PC-9 (cell line): Measurements from ENCODE around the gene CHMP4B. TPM values are rescaled to one million over a fixed set of nuclear protein-coding genes. Genes with fewer than 3 reads are reported as not detected.

Experiments used
- BruUV-seq: library from RNA; stranded (reverse); fragments of 400-500 nt; replicated peaks from 2 replicates; lab custom pipeline; 2021; lab: Mats Ljungman, UMichigan
- CTCF ChIA-PET: fragments of 300-600 bp; sonication (Branson Sonifier 250); formaldehyde crosslinking; loops from one replicate; lab custom pipeline; 2022; ENCODE audit warnings: antibody characterized with exemption; lab: Charles Lee
- POLR2A ChIA-PET: fragments of 300-600 bp; sonication (Branson Sonifier 250); formaldehyde crosslinking; loops from one replicate; lab custom pipeline; 2022; ENCODE audit warnings: antibody characterized with exemption; ENCODE audit not compliant: unreplicated experiment; lab: Charles Lee
- DNase-seq, 2 experiments: peaks; one replicate each; pipeline versions ENCODE4 v3.0.0 to v3.0.0-alpha.2; 2015 to 2022; ENCODE audit warnings: mixed read lengths in 1 of 2
- H2AFZ ChIP-seq: fragments of 200-600 bp; sonication (generic); 2 replicates; pipeline ENCODE4 v1.8.1; 2017; ENCODE audit warnings: antibody characterized with exemption
- H3F3A ChIP-seq: fragments of 200-600 bp; sonication (generic); 2 replicates; pipeline ENCODE4 v1.8.1; 2017; ENCODE audit warnings: antibody characterized with exemption, mild to moderate bottlenecking, low read depth; ENCODE audit not compliant: insufficient read depth
- H3K27ac ChIP-seq: fragments of 200-600 bp; sonication (generic); 2 replicates; pipeline ENCODE4 v1.6.1; 2016; ENCODE audit warnings: mixed run types
- H3K27me3 ChIP-seq: fragments of 200-600 bp; sonication (generic); 2 replicates; pipeline ENCODE4 v1.6.1; 2016; ENCODE audit warnings: low read depth, mixed run types; ENCODE audit not compliant: insufficient read depth
- H3K36me3 ChIP-seq: fragments of 200-600 bp; sonication (generic); 2 replicates; pipeline ENCODE4 v1.6.1; 2016; ENCODE audit warnings: low read depth, mixed run types
- H3K4me1 ChIP-seq: fragments of 200-600 bp; sonication (generic); replicated peaks from 2 replicates; pipeline ENCODE4 v1.6.1; 2016; ENCODE audit warnings: mixed run types; ENCODE audit not compliant: insufficient read depth
- H3K4me2 ChIP-seq: fragments of 200-600 bp; sonication (generic); 2 replicates; pipeline ENCODE4 v1.6.1; 2017; ENCODE audit warnings: mixed run types
- H3K4me3 ChIP-seq: fragments of 200-600 bp; sonication (generic); 2 replicates; pipeline ENCODE4 v1.6.1; 2016; ENCODE audit warnings: mixed run types
- H3K79me2 ChIP-seq: fragments of 200-600 bp; sonication (generic); 2 replicates; pipeline ENCODE4 v1.6.1; 2017; ENCODE audit warnings: low read depth, mixed run types
- H3K9me2 ChIP-seq: fragments of 200-600 bp; sonication (generic); 2 replicates; pipeline ENCODE4 v1.8.1; 2017; ENCODE audit warnings: mild to moderate bottlenecking; ENCODE audit not compliant: insufficient read depth
- H3K9me3 ChIP-seq: fragments of 200-600 bp; sonication (generic); 2 replicates; pipeline ENCODE4 v1.8.1; 2016; ENCODE audit warnings: low read depth; ENCODE audit not compliant: insufficient read depth
- H4K20me1 ChIP-seq: fragments of 200-600 bp; sonication (generic); 2 replicates; pipeline ENCODE4 v1.8.1; 2017; ENCODE audit not compliant: insufficient read depth
- EZH2 ChIP-seq: fragments of 200-600 bp; sonication (generic); IDR thresholded peaks from 2 replicates; pipeline ENCODE4 v1.8.0; 2017; ENCODE audit warnings: antibody characterized with exemption, low read depth
- intact Hi-C: fragments of 100-400 bp; cut with micrococcal nuclease; formaldehyde crosslinking; loops from one replicate; pipeline ENCODE4 v1.10.0; 2022; ENCODE audit not compliant: unreplicated experiment
- total RNA-seq: library from RNA; stranded (reverse); gene quantifications from 2 replicates; pipeline ENCODE4 v1.2.3, GENCODE V29; 2021
- TF ChIP-seq, protein P1 (sequence below): fragments of 200-600 bp; sonication (generic); conservative IDR thresholded peaks from 2 replicates; pipeline ENCODE4 v1.6.1; 2017; ENCODE audit warnings: mixed run types, antibody characterized with exemption, mild to moderate bottlenecking, moderate library complexity

The CHMP4B gene
- total RNA-seq, 1 experiment from 2014 or later: 180 TPM

GRCh38 chr20:33875055-33875454 lies 63.9 kb downstream of the CHMP4B start:
- DNase-seq: no peak
- H3K4me3 ChIP-seq: no peak overlapping the region
- CTCF ChIA-PET: no interaction called here

DNA sequence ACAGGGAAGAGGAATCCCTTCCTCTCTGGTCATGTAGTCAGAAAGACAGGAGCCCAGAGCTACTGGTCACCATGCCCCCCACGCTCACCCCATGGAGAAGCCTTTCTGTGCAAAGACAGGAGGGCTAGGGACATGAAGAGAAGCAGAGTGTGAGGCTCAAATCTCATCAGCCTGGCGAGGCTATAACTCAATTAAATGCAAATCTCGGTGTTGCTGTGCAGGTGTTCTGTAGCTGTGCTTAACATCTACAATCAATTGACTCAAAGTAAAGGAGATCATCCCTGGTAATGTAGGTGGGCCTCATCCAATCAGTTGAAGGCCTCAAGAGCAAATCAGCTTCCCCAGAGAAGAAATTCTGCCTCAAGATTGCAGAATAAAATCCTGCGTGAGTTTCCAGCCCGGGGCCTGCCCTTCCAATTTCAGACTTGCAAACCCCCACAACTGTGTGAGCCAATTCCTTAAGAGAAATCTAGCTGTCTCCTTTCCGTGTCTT lies 64.4 kb downstream of the CHMP4B start:
- Histone ChIP-seq H3K9me3 (no peaks in the 10 kb centered on the region), H3K79me2 (no peaks in the 10 kb centered on the region), H3K4me3 (no peak overlapping the region), H3F3A (no peaks in the 10 kb centered on the region), H3K9me2 (no peaks in the 10 kb centered on the region), H2AFZ (no peak overlapping the region), H3K4me1 (no peaks in the 10 kb centered on the region), H3K27me3 (no peaks in the 10 kb centered on the region), H3K36me3 (no peaks in the 10 kb centered on the region), H3K4me2 (no peak overlapping the region), H3K27ac (no peak overlapping the region), H4K20me1 (no peaks in the 10 kb centered on the region)
- ChIA-PET CTCF (no interaction called here), POLR2A (no interaction called here)
- TF ChIP-seq, protein P1, sequence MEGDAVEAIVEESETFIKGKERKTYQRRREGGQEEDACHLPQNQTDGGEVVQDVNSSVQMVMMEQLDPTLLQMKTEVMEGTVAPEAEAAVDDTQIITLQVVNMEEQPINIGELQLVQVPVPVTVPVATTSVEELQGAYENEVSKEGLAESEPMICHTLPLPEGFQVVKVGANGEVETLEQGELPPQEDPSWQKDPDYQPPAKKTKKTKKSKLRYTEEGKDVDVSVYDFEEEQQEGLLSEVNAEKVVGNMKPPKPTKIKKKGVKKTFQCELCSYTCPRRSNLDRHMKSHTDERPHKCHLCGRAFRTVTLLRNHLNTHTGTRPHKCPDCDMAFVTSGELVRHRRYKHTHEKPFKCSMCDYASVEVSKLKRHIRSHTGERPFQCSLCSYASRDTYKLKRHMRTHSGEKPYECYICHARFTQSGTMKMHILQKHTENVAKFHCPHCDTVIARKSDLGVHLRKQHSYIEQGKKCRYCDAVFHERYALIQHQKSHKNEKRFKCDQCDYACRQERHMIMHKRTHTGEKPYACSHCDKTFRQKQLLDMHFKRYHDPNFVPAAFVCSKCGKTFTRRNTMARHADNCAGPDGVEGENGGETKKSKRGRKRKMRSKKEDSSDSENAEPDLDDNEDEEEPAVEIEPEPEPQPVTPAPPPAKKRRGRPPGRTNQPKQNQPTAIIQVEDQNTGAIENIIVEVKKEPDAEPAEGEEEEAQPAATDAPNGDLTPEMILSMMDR: no peak
- TF ChIP-seq EZH2: no peak
- intact Hi-C loops: no loop called here
- no TSS peak for BruUV-seq
- DNase-seq: no peak

More at GRCh38 chr20:33875055-33875454, 63.9 kb downstream of the CHMP4B start:
- no peaks in the 10 kb centered on the region for H4K20me1 ChIP-seq
- no peaks in the 10 kb centered on the region for H3K4me1 ChIP-seq
- POLR2A ChIA-PET: no interaction called here
- no peaks in the 10 kb centered on the region for H3K79me2 ChIP-seq
- no peaks in the 10 kb centered on the region for H3F3A ChIP-seq
- no peaks in the 10 kb centered on the region for H3K9me2 ChIP-seq
- intact Hi-C loops: no loop called here
- H3K27ac ChIP-seq: no peak overlapping the region
- no peak overlapping the region for H3K4me2 ChIP-seq
- no peaks in the 10 kb centered on the region for H3K36me3 ChIP-seq
- no peak overlapping the region for H2AFZ ChIP-seq
- H3K27me3 ChIP-seq: no peaks in the 10 kb centered on the region
- no TSS peak for BruUV-seq
- TF ChIP-seq EZH2: no peak
- TF ChIP-seq, protein P1: no peak
- no peaks in the 10 kb centered on the region for H3K9me3 ChIP-seq

GRCh38 chr20:33878583-33878982 lies 67.4 kb downstream of the CHMP4B start:
- Histone ChIP-seq H3K9me2 (no peaks in the 10 kb centered on the region), H4K20me1 (no peaks in the 10 kb centered on the region), H3K27ac (no peak overlapping the region), H3K27me3 (no peaks in the 10 kb centered on the region), H3F3A (no peaks in the 10 kb centered on the region; the same call in 1 of the 2 replicates), H3K79me2 (no peaks in the 10 kb centered on the region), H3K4me3 (no peak overlapping the region), H3K36me3 (no peaks in the 10 kb centered on the region), H2AFZ (no peak overlapping the region), H3K4me2 (no peak overlapping the region), H3K9me3 (no peaks in the 10 kb centered on the region), H3K4me1 (no peaks in the 10 kb centered on the region; the same call in 1 of the 2 replicates)
- no peak for DNase-seq
- ChIA-PET POLR2A (no interaction called here), CTCF (no interaction called here)
- intact Hi-C loops: no loop called here
- TF ChIP-seq, protein P1: no peak
- TF ChIP-seq EZH2: no peak
- no TSS peak for BruUV-seq
